Keratinocyte (primary cell): ENCODE measurements around the gene TTN. TPM values are rescaled to one million over a fixed set of nuclear protein-coding genes. Genes with fewer than 3 reads are reported as not detected.
"Not testable (repeated sequence)": the region's sequence is repeated elsewhere in the genome, so short reads cannot be mapped to it uniquely, and the experiment has no call there.

Experiments used
- DNase-seq: peaks from one replicate; pipeline ENCODE4 v3.0.0-alpha.2; 2011; ENCODE audit warnings: low read depth, missing footprints, low spot score
- FAIRE-seq: peaks from 2 replicates; lab custom pipeline; 2011; peaks lifted over from hg19 to GRCh38; lab: Jason Lieb, UNC
- H2AFZ ChIP-seq: 2 replicates; pipeline ENCODE4 v1.6.0; 2012; ENCODE audit warnings: low read length, control low read depth, inconsistent platforms; ENCODE audit not compliant: control insufficient read depth
- H3K27ac ChIP-seq: 2 replicates; pipeline ENCODE4 v1.5.1; 2011; ENCODE audit warnings: low read length; ENCODE audit not compliant: control insufficient read depth, insufficient read depth
- H3K27me3 ChIP-seq: 3 replicates; pipeline ENCODE4 v1.6.0; 2011; ENCODE audit warnings: low read length; ENCODE audit not compliant: control insufficient read depth, insufficient read depth; ENCODE audit errors: extremely low read depth
- H3K36me3 ChIP-seq, 2 experiments: 2 replicates in 1 of 2; 3 replicates in 1 of 2; pipeline ENCODE4 v1.5.1; 2011; ENCODE audit warnings: low read length in 2 of 2, mild to moderate bottlenecking in 1 of 2; ENCODE audit not compliant: control insufficient read depth in 2 of 2, insufficient read depth in 2 of 2; ENCODE audit errors: extremely low read depth in 1 of 2
- H3K4me1 ChIP-seq: 3 replicates; pipeline ENCODE4 v1.5.1; 2011; ENCODE audit warnings: low read length; ENCODE audit not compliant: control insufficient read depth, insufficient read depth; ENCODE audit errors: extremely low read depth
- H3K4me2 ChIP-seq: 3 replicates; pipeline ENCODE4 v1.6.0; 2011; ENCODE audit warnings: low read depth, low read length; ENCODE audit not compliant: control insufficient read depth, insufficient read depth; ENCODE audit errors: extremely low read depth
- H3K4me3 ChIP-seq, 3 experiments: fragments of 200-600 bp in 1 of 3; sonication (generic) in 1 of 3; 2 replicates in 2 of 3; 3 replicates in 1 of 3; pipeline ENCODE4 v1.5.1; 2011 to 2016; ENCODE audit warnings: low read length in 3 of 3, mild to moderate bottlenecking in 3 of 3, control low read depth in 2 of 3, inconsistent platforms in 1 of 3, low read depth in 1 of 3, mixed read lengths in 1 of 3, mixed run types in 1 of 3, moderate library complexity in 1 of 3; ENCODE audit not compliant: control insufficient read depth in 2 of 3, insufficient read depth in 2 of 3; ENCODE audit errors: extremely low read depth in 1 of 3
- H3K79me2 ChIP-seq: 2 replicates; pipeline ENCODE4 v1.6.0; 2012; ENCODE audit warnings: low read length; ENCODE audit not compliant: control insufficient read depth, insufficient read depth
- H3K9ac ChIP-seq: 3 replicates; pipeline ENCODE4 v1.6.0; 2011; ENCODE audit warnings: low read length; ENCODE audit not compliant: control insufficient read depth, insufficient read depth; ENCODE audit errors: extremely low read depth
- H3K9me1 ChIP-seq: 3 replicates; pipeline ENCODE4 v1.6.0; 2011; ENCODE audit warnings: low read length; ENCODE audit not compliant: control insufficient read depth, insufficient read depth; ENCODE audit errors: extremely low read depth
- H3K9me3 ChIP-seq: 2 replicates; pipeline ENCODE4 v1.5.1; 2012; ENCODE audit warnings: low read depth, low read length; ENCODE audit not compliant: control insufficient read depth
- H4K20me1 ChIP-seq: 3 replicates; pipeline ENCODE4 v1.6.0; 2011; ENCODE audit warnings: low read length; ENCODE audit not compliant: control insufficient read depth, insufficient read depth; ENCODE audit errors: extremely low read depth
- CTCF ChIP-seq, 3 experiments: IDR thresholded peaks in 1 of 3; conservative IDR thresholded peaks in 1 of 3; optimal IDR thresholded peaks in 1 of 3; 2 replicates in 2 of 3; 3 replicates in 1 of 3; pipeline versions ENCODE3 to v1.5.1; 2011; ENCODE audit warnings: low read length in 3 of 3, mild to moderate bottlenecking in 3 of 3, moderate library complexity in 2 of 3, control low read depth in 1 of 3, inconsistent platforms in 1 of 3; ENCODE audit not compliant: insufficient read depth in 2 of 3; ENCODE audit errors: extremely low read depth in 1 of 3
- EZH2 ChIP-seq: IDR thresholded peaks from one replicate; pipeline ENCODE4 v1.6.1; 2012; ENCODE audit warnings: inconsistent platforms, mild to moderate bottlenecking, low read length, moderate library complexity
- dilution Hi-C: fragments of 300-500 bp; cut with MboI; formaldehyde crosslinking; loops from one replicate; pipeline ENCODE4 v1.7.0; 2020; ENCODE audit warnings: low sequenced_read_pairs; ENCODE audit not compliant: extremely low pct_ligation_motif_present
- polyA plus RNA-seq, 5 experiments: library from polyadenylated mRNA; depleted of rRNA in 3 of 5; stranded (reverse) in 3 of 5; stranded (forward) in 1 of 5; unstranded in 1 of 5; fragments of >200 nt; gene quantifications; 1 replicate in 1 of 5; 2 replicates in 3 of 5; 3 replicates in 1 of 5; pipeline versions ENCODE4 v1.2.1 to v1.2.3, GENCODE V29; 2011 to 2012; ENCODE audit warnings: missing spikeins in 2 of 5, low read depth in 1 of 5, low replicate concordance in 1 of 5

TTN gene
- polyA plus RNA-seq, 1 donor (not counting 4 experiments of a cell fraction or from before 2014, with no cell fraction given), result 0.01 TPM

GRCh38 chr2:178526256-178526655 is 281.0 kb downstream of the TTN start:
- Histone ChIP-seq H3K36me3 (peaks cover under 1 to 1% of the 10 kb centered on the region in 2 experiments), H4K20me1 (no peaks in the 10 kb centered on the region), H3K9me1 (no peaks in the 10 kb centered on the region), H3K27me3 (no peaks in the 10 kb centered on the region), H3K4me2 (no peak overlapping the region), H3K4me3 (no peak overlapping the region), H2AFZ (no peak overlapping the region), H3K9ac (no peak overlapping the region), H3K27ac (no peak overlapping the region), H3K79me2 (peaks cover 42% of the 10 kb centered on the region), H3K4me1 (no peaks in the 10 kb centered on the region), H3K9me3 (no peaks in the 10 kb centered on the region)
- FAIRE-seq (no peak), DNase-seq (no peak)
- TF ChIP-seq CTCF (optimal IDR thresholded peaks at IDR 0.05 in 1 of 3, IDR thresholded peaks at IDR 0.05 in 1 of 3, conservative IDR thresholded peaks at IDR 0.05 in 1 of 3; ENCODE audit: extremely low read depth in 1 of 3, insufficient read depth in 2 of 3, low read length in 3 of 3), result no peak
- no peak for TF ChIP-seq EZH2
- dilution Hi-C loops, result no loop called here

GRCh38 chr2:178525460-178525859 is 281.8 kb downstream of the TTN start:
- H3K4me1 ChIP-seq, DNase-seq, H3K27ac ChIP-seq, H3K27me3 ChIP-seq, H3K9ac ChIP-seq, H3K4me2 ChIP-seq, H3K36me3 ChIP-seq, H3K9me3 ChIP-seq, H2AFZ ChIP-seq, H4K20me1 ChIP-seq, FAIRE-seq, H3K4me3 ChIP-seq, dilution Hi-C loops, H3K9me1 ChIP-seq: not testable (repeated sequence)
- peaks cover 37% of the 10 kb centered on the region for H3K79me2 ChIP-seq

- H3K4me1 ChIP-seq, H3K27ac ChIP-seq, H3K36me3 ChIP-seq, H2AFZ ChIP-seq, H3K9me1 ChIP-seq, H3K4me2 ChIP-seq, H3K27me3 ChIP-seq, H4K20me1 ChIP-seq, FAIRE-seq, dilution Hi-C loops, DNase-seq, H3K4me3 ChIP-seq, H3K9me3 ChIP-seq, H3K9ac ChIP-seq: not testable (repeated sequence)
- H3K79me2 ChIP-seq, result peaks cover 34% of the 10 kb centered on the region
Observed at GRCh38 chr2:178525010-178525409, 282.2 kb downstream of the TTN start.
